SK-N-SH (cell line): ENCODE data around the gene PFKFB2.

Experiments used
- CTCF ChIP-seq: fragments of 200-600 bp; sonication (generic); IDR thresholded peaks from 2 replicates; pipeline ENCODE4 v1.6.1; 2017; ENCODE audit warnings: antibody characterized with exemption, mild to moderate bottlenecking, moderate library complexity
- POLR2AphosphoS5 ChIP-seq: IDR thresholded peaks from 2 replicates; pipeline ENCODE4 v1.6.1; 2012; ENCODE audit warnings: low read depth, low read length
- RAD21 ChIP-seq: IDR thresholded peaks from 2 replicates; pipeline ENCODE4 v1.6.1; 2012; ENCODE audit warnings: mild to moderate bottlenecking, low read length
- SIN3A ChIP-seq: IDR thresholded peaks from 2 replicates; pipeline ENCODE4 v1.6.1; 2012; ENCODE audit warnings: low read depth, mild to moderate bottlenecking, low read length, moderate library complexity, borderline replicate concordance
- TF ChIP-seq, protein P1 (sequence below): IDR thresholded peaks from 2 replicates; pipeline ENCODE4 v1.4.0; 2012; ENCODE audit warnings: low read depth

GRCh38 chr1:207006083-207006482, 47.0 kb upstream of the PFKFB2 start:
- TF ChIP-seq CTCF (no peak), POLR2AphosphoS5 (no peak), SIN3A (no peak), RAD21 (no peak)
- TF ChIP-seq, protein P1, sequence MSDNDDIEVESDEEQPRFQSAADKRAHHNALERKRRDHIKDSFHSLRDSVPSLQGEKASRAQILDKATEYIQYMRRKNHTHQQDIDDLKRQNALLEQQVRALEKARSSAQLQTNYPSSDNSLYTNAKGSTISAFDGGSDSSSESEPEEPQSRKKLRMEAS, result no peak
